ENCODE data around the gene RIMBP2. TPM values are rescaled to one million over a fixed set of nuclear protein-coding genes. Genes with fewer than 3 reads are reported as not detected.
"Not testable (repeated sequence)": the region's sequence is repeated elsewhere in the genome, so short reads cannot be mapped to it uniquely, and the experiment has no call there.

The RIMBP2 gene
- polyA plus RNA-seq, 1 donor = 1.0 TPM

- no peak for DNase-seq (ENCODE audit: low read depth)
Observed at GRCh38 chr12:130705178-130705822, 10.8 kb downstream of the RIMBP2 start.

DNA sequence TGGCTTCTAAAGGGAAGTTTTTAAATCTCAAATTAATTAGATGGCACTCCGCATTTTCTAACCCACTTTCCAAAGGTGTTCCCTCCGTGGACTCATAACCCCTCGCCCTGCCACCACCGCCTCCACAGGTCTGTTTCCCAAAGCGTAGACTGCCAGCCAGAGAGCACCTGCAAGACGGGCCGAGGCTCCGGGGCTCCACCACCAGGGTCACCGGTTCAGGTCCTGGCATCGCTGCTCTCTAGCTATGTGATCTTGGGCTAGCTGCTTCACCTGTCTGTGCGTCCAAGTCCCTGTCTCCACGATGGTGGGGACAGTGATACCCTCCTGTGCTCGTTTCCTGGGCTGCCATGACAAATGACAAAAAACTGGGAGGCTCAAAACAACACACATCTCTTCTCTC is 11.5 kb downstream of the RIMBP2 start:
- no peak for DNase-seq (ENCODE audit: low read depth)

- DNase-seq (ENCODE audit: low read depth) = no peak
Observed at GRCh38 chr12:130703733-130704375, 12.2 kb downstream of the RIMBP2 start.

DNA sequence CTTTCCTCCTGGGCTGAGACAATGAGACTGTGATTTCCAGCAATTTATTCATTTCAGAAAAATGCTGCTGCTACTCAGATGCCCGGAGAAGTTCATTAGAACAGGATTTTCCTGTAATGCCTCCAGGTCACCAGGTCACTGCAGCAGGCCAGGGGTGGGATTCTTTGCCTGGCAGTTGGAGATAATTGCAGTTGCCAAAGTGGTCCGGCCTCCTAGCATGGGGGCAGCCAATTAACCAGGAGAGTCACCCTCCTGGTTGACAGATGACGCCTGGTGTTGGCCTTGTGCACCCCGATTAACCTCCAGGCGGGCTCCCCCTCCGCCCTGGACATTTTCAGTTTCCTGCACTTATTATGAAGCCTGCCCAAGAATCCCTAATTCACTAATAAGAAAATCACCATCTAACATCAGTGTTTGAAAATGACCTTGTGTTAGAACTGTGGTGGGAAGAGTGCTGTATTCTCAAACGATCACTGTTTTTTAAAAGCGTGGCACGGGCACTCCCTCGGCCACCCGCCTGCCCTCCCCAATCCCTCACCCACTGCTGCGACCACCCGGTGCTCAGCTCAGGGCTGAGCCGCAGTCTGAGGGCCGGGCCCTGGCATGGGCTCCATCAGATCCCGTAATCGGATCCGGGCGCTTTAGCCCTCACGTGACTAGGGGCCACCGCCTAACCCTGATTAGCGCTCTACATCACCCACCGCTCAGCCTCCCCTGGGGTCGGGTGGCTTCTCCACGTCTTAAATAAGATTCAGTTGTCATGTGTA is 12.9 kb downstream of the RIMBP2 start:
- DNase-seq (ENCODE audit: low read depth) = no peak

GRCh38 chr12:130701402-130701744 is 14.7 kb downstream of the RIMBP2 start:
- DNase-seq (ENCODE audit: low read depth) = no peak

- no peak for DNase-seq (ENCODE audit: low read depth)
Observed at GRCh38 chr12:130700492-130701401, 15.4 kb downstream of the RIMBP2 start.

DNA sequence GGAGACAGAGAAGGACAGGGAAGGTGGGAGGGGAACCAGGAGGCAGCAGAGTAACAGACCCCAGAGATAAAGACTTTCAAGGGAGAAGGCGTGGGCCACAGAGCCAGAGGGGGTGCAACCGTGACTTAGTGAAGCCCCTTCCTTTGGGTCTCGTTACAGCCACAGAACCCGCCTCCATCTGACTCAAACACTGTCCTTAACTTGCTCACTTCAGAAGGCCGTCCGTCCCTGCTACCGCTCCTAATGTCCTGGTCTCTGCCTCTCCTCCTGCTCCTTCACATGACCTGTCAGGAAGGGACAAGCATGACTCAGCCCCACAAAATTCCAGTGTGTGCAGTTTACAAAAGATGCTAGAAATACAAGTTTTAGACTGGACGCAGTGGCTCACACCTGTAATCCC is 18.0 kb downstream of the RIMBP2 start:
- no peak for DNase-seq (ENCODE audit: low read depth)

- no peak for DNase-seq (ENCODE audit: low read depth)
Observed at GRCh38 chr12:130696379-130697100, 19.6 kb downstream of the RIMBP2 start.

- no peak for DNase-seq (ENCODE audit: low read depth)
Observed at GRCh38 chr12:130695061-130695460, 21.0 kb downstream of the RIMBP2 start.

DNA sequence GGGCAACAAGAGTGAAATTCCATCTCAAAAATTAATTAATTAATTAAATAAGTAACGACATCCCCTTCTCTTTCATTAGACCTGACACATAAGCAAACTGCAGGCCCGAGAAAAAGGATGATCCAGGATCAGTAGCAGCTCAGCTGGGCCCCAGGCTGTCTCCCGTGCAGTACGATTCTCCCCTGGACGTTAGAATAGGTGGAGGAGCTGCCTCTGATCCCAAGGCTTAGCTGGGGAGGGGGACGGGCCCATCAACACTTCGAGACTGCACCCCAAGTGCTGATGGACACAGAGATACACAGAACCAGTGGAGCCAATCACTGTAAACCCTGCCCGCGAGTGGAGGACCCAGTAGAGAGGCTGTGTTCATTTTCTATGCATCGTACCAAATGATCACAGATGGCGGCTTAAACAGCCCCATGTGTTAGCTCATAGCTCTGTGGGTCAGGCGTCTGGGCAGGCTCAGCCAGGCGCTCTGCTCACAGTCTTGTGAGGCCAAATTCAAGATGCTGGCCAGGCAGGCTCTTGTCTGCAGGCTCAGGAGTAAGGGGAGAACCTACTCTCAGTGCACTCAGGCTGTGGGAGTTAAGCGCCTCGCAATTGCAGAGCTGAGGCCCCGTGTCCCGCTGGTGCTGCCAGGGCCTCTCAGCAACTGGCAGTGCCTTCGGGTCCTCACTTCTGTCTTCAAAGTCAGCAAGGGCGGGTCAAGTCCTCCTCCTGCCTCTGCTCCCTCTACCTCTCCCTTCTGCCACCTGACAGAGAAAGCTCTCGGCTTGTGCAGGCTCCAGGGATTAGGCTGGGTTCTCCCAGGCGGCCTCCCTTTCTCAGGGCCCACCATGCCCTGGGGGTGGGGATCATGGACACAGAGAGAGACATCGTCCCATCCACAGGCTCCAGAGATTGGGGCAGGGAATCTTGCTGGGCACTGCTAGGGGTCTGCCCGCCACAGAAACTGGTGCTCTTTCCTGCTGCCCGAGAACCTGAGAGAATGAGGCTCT is 26.4 kb downstream of the RIMBP2 start:
- no peak for DNase-seq (ENCODE audit: low read depth)

- DNase-seq (ENCODE audit: low read depth) = not testable (repeated sequence)
Observed at GRCh38 chr12:130688999-130689398, 27.1 kb downstream of the RIMBP2 start.

GRCh38 chr12:130687796-130688778 is 28.0 kb downstream of the RIMBP2 start:
- DNase-seq (ENCODE audit: low read depth) = no peak

GRCh38 chr12:130687190-130687589 is 28.9 kb downstream of the RIMBP2 start:
- DNase-seq (ENCODE audit: low read depth) = no peak

DNA sequence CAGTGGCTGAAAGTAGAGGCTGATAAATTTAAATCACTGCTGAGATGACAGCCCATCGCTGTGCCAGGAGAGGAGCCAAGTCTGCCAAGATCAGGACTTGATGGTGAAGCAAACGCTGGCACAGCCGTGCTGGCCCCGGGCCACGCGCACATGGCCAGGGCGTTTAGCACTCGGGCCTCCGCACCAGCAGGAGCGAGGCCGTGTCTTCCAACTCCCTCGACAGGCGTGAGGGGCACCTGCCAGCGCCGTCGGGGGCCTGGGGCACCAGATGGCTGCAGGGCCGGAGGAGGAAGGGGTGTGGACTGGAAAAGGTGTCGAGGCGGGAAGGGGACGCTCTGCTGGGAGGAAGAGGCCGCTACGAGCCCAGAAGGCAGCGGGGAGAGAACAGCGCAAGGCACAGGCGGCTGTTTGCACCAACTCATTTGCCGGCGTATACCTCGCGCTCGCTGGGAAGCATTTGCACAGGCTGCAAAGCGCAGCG is 29.5 kb downstream of the RIMBP2 start:
- DNase-seq (ENCODE audit: low read depth) = no peak

- DNase-seq (ENCODE audit: low read depth) = no peak
Observed at GRCh38 chr12:130685850-130686249, 30.2 kb downstream of the RIMBP2 start.

- no peak for DNase-seq (ENCODE audit: low read depth)
Observed at GRCh38 chr12:130685250-130685787, 30.8 kb downstream of the RIMBP2 start.

DNA sequence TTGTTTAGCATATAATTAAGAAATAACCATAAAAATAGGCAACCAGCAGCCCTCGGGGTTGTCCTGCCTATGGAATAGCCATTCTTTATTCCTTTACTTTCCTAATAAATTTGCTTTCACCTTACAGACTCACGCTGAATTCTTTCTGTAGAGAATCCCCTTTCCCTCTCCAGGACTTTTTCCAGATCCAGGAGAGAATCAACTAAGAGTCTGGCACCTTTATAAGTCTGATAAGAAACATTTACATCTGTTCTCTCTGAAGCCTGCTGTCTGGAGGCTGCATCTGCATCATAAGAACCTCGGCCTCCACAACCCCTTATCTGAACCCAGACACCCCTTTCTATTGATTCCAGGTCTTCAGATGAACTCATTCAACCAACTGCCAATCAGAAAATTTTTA is 32.3 kb downstream of the RIMBP2 start:
- no peak for DNase-seq (ENCODE audit: low read depth)

DNA sequence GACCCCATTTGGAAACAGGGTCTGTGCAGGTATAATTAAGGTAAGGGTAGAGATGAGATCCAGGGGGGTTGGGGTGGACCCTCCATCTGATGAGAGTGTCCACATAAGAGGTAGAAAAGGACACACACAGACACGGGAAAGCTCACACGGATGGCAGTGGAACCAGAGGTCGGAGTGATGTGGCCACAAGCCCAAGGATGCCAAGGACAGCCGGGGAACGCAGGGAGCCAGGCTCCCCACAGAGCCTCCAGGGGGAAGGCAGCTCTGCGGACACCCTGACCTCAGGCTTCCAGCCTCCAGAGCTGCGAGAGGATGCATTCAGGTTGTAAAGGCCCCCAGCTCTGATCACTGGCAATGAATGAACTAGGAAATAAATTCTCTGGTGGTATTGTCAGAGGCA is 33.0 kb downstream of the RIMBP2 start:
- no peak for DNase-seq (ENCODE audit: low read depth)

All from forelimb muscle (tissue), 1 donor.